Measurements from ENCODE around the gene ENG. TPM values are rescaled to one million over a fixed set of nuclear protein-coding genes. Genes with fewer than 3 reads are reported as not detected.

The ENG gene
- total RNA-seq, 3 donors from 2014 or later: 10.7 to 20.3 (median 14.8) TPM

GRCh38 chr9:127863191-127863621 is 8.7 kb upstream of the ENG start:
- Mint-ChIP-seq H3K9me3 (no peaks in the 10 kb centered on the region), H3K4me1 (ENCODE audit: low read depth) (peaks cover 50% of the 10 kb centered on the region)
- DNase-seq: no peak

GRCh38 chr9:127862075-127863011 is 7.9 kb upstream of the ENG start:
- ATAC-seq (peak in 1 of 2 donors; percentile 29), DNase-seq (no peak)
- Mint-ChIP-seq H3K36me3 (ENCODE audit: insufficient read depth) (no peaks in the 10 kb centered on the region), H3K27me3 (ENCODE audit: low read depth) (no peaks in the 10 kb centered on the region), H3K4me1 (ENCODE audit: low read depth) (peaks cover 50% of the 10 kb centered on the region), H3K4me3 (no peak overlapping the region), H3K9me3 (no peaks in the 10 kb centered on the region)

More at GRCh38 chr9:127863191-127863621, 8.7 kb upstream of the ENG start:
- Mint-ChIP-seq H3K36me3 (ENCODE audit: insufficient read depth) (no peaks in the 10 kb centered on the region), H3K27me3 (ENCODE audit: low read depth) (no peaks in the 10 kb centered on the region), H3K4me3 (no peak overlapping the region)
- no peak for ATAC-seq

- no peak for DNase-seq
- no peaks in the 10 kb centered on the region for H3K27me3 Mint-ChIP-seq (ENCODE audit: low read depth)
- no peaks in the 10 kb centered on the region for H3K9me3 Mint-ChIP-seq
- peaks cover 49% of the 10 kb centered on the region for H3K4me1 Mint-ChIP-seq (ENCODE audit: low read depth)
- ATAC-seq: no peak
- H3K36me3 Mint-ChIP-seq (ENCODE audit: insufficient read depth): no peaks in the 10 kb centered on the region
- no peak overlapping the region for H3K4me3 Mint-ChIP-seq
Observed at GRCh38 chr9:127860779-127861178, 6.3 kb upstream of the ENG start.

GRCh38 chr9:127860260-127860659 is 5.8 kb upstream of the ENG start:
- no peaks in the 10 kb centered on the region for H3K36me3 Mint-ChIP-seq (ENCODE audit: insufficient read depth)
- H3K4me3 Mint-ChIP-seq: no peak overlapping the region
- ATAC-seq (no peak), DNase-seq (no peak)
- H3K4me1 Mint-ChIP-seq (ENCODE audit: low read depth): peaks cover 47% of the 10 kb centered on the region
- H3K9me3 Mint-ChIP-seq: no peaks in the 10 kb centered on the region
- H3K27me3 Mint-ChIP-seq (ENCODE audit: low read depth): no peaks in the 10 kb centered on the region

GRCh38 chr9:127858041-127858512 is 3.6 kb upstream of the ENG start:
- Mint-ChIP-seq H3K27me3 (ENCODE audit: low read depth) (no peaks in the 10 kb centered on the region), H3K9me3 (no peaks in the 10 kb centered on the region), H3K4me1 (ENCODE audit: low read depth) (peaks cover 48% of the 10 kb centered on the region)

GRCh38 chr9:127857278-127857677 is 2.8 kb upstream of the ENG start:
- H3K9me3 Mint-ChIP-seq: no peaks in the 10 kb centered on the region
- no peak for ATAC-seq

More at GRCh38 chr9:127858041-127858512, 3.6 kb upstream of the ENG start:
- no peak for ATAC-seq
- Mint-ChIP-seq H3K36me3 (ENCODE audit: insufficient read depth) (no peaks in the 10 kb centered on the region), H3K4me3 (no peak overlapping the region)
- DNase-seq: no peak

GRCh38 chr9:127856729-127857116 is 2.3 kb upstream of the ENG start:
- H3K4me3 Mint-ChIP-seq: no peak overlapping the region
- no peak for DNase-seq
- H3K9me3 Mint-ChIP-seq: no peaks in the 10 kb centered on the region
- H3K36me3 Mint-ChIP-seq (ENCODE audit: insufficient read depth): no peaks in the 10 kb centered on the region
- ATAC-seq: no peak
- peaks cover 45% of the 10 kb centered on the region for H3K4me1 Mint-ChIP-seq (ENCODE audit: low read depth)
- H3K27me3 Mint-ChIP-seq (ENCODE audit: low read depth): no peaks in the 10 kb centered on the region

More at GRCh38 chr9:127857278-127857677, 2.8 kb upstream of the ENG start:
- no peaks in the 10 kb centered on the region for H3K36me3 Mint-ChIP-seq (ENCODE audit: insufficient read depth)
- H3K27me3 Mint-ChIP-seq (ENCODE audit: low read depth): no peaks in the 10 kb centered on the region
- DNase-seq: no peak
- peaks cover 47% of the 10 kb centered on the region for H3K4me1 Mint-ChIP-seq (ENCODE audit: low read depth)
- no peak overlapping the region for H3K4me3 Mint-ChIP-seq

- no peak overlapping the region for H3K4me3 Mint-ChIP-seq
- H3K9me3 Mint-ChIP-seq: no peaks in the 10 kb centered on the region
- H3K27me3 Mint-ChIP-seq (ENCODE audit: low read depth): no peaks in the 10 kb centered on the region
- H3K4me1 Mint-ChIP-seq (ENCODE audit: low read depth): peaks cover 40% of the 10 kb centered on the region
- H3K36me3 Mint-ChIP-seq (ENCODE audit: insufficient read depth): no peaks in the 10 kb centered on the region
- DNase-seq (no peak), ATAC-seq (no peak)
Observed at GRCh38 chr9:127856094-127856728, 1.8 kb upstream of the ENG start.

- Mint-ChIP-seq H3K4me3 (peak overlapping the region; percentile 16), H3K4me1 (ENCODE audit: low read depth) (peaks cover 33% of the 10 kb centered on the region)
- no peak for ATAC-seq
Observed at GRCh38 chr9:127855522-127855921, 1.1 kb upstream of the ENG start.

GRCh38 chr9:127854960-127855359 is 502 bp upstream of the ENG start:
- H3K27me3 Mint-ChIP-seq (ENCODE audit: low read depth): no peaks in the 10 kb centered on the region
- peaks cover 5% of the 10 kb centered on the region for H3K36me3 Mint-ChIP-seq (ENCODE audit: insufficient read depth)
- ATAC-seq (no peak), DNase-seq (no peak)
- peak overlapping the region; percentile 19 for H3K4me3 Mint-ChIP-seq
- peaks cover 31% of the 10 kb centered on the region for H3K4me1 Mint-ChIP-seq (ENCODE audit: low read depth)
- H3K9me3 Mint-ChIP-seq: no peaks in the 10 kb centered on the region

More at GRCh38 chr9:127855522-127855921, 1.1 kb upstream of the ENG start:
- no peak for DNase-seq
- Mint-ChIP-seq H3K27me3 (ENCODE audit: low read depth) (no peaks in the 10 kb centered on the region), H3K36me3 (ENCODE audit: insufficient read depth) (peaks cover 2% of the 10 kb centered on the region), H3K9me3 (no peaks in the 10 kb centered on the region)

GRCh38 chr9:127853312-127854183 is 910 bp downstream of the ENG start:
- Mint-ChIP-seq H3K4me1 (ENCODE audit: low read depth) (peaks cover 28% of the 10 kb centered on the region), H3K36me3 (ENCODE audit: insufficient read depth) (peaks cover 7% of the 10 kb centered on the region), H3K4me3 (peak overlapping the region; percentile 86), H3K9me3 (peaks cover 10% of the 10 kb centered on the region), H3K27me3 (ENCODE audit: low read depth) (no peaks in the 10 kb centered on the region)
- peak; percentile 42 to 49 for ATAC-seq
- DNase-seq: no peak

GRCh38 chr9:127852829-127853228 is 1.6 kb downstream of the ENG start:
- no peak for ATAC-seq
- peaks cover 28% of the 10 kb centered on the region for H3K4me1 Mint-ChIP-seq (ENCODE audit: low read depth)
- H3K9me3 Mint-ChIP-seq: peaks cover 12% of the 10 kb centered on the region
- peak overlapping the region; percentile 86 for H3K4me3 Mint-ChIP-seq
- H3K36me3 Mint-ChIP-seq (ENCODE audit: insufficient read depth): peaks cover 7% of the 10 kb centered on the region
- no peaks in the 10 kb centered on the region for H3K27me3 Mint-ChIP-seq (ENCODE audit: low read depth)
- no peak for DNase-seq

- H3K4me3 Mint-ChIP-seq: no peak overlapping the region
- peaks cover 7% of the 10 kb centered on the region for H3K36me3 Mint-ChIP-seq (ENCODE audit: insufficient read depth)
- peaks cover 12% of the 10 kb centered on the region for H3K9me3 Mint-ChIP-seq
- H3K4me1 Mint-ChIP-seq (ENCODE audit: low read depth): peaks cover 22% of the 10 kb centered on the region
- ATAC-seq (no peak), DNase-seq (no peak)
- H3K27me3 Mint-ChIP-seq (ENCODE audit: low read depth): no peaks in the 10 kb centered on the region
Observed at GRCh38 chr9:127850286-127850830, 4.1 kb downstream of the ENG start.

Data from activated T-cell treated with anti-CD3 and anti-CD28 coated beads, Interleukin-2, amount 50 U/mL, for 4 hours (primary cell).